HG02870 (cell line): ENCODE results near the gene RNF180.
"Not testable (repeated sequence)": the region's sequence is repeated elsewhere in the genome, so short reads cannot be mapped to it uniquely, and the experiment has no call there.

Experiments used
- ATAC-seq: cut with Tn5 transposase; IDR thresholded peaks from one replicate; pipeline ENCODE4 v1.9.1; 2021; ENCODE audit warnings: mild to moderate bottlenecking, moderate library complexity; ENCODE audit not compliant: unreplicated experiment

RNF180 gene

GRCh38 chr5:64364426-64364825 is 198.8 kb downstream of the RNF180 start:
- no peak for ATAC-seq

GRCh38 chr5:64384765-64385164 is 219.1 kb downstream of the RNF180 start:
- ATAC-seq: peak; percentile 94

GRCh38 chr5:64397552-64397951 is 231.9 kb downstream of the RNF180 start:
- ATAC-seq: no peak

- not testable (repeated sequence) for ATAC-seq
These were observed 233.1 kb downstream of the RNF180 start for GRCh38 chr5:64398735-64399134.

- not testable (repeated sequence) for ATAC-seq
These were observed 241.6 kb downstream of the RNF180 start for GRCh38 chr5:64407103-64407825.

- no peak for ATAC-seq
These were observed 251.7 kb downstream of the RNF180 start for GRCh38 chr5:64417390-64417789.

GRCh38 chr5:64418013-64418412 is 252.4 kb downstream of the RNF180 start:
- no peak for ATAC-seq
